ENCODE data around the gene PACSIN2. TPM values are rescaled to one million over a fixed set of nuclear protein-coding genes. Genes with fewer than 3 reads are reported as not detected.

The PACSIN2 gene, protein sequence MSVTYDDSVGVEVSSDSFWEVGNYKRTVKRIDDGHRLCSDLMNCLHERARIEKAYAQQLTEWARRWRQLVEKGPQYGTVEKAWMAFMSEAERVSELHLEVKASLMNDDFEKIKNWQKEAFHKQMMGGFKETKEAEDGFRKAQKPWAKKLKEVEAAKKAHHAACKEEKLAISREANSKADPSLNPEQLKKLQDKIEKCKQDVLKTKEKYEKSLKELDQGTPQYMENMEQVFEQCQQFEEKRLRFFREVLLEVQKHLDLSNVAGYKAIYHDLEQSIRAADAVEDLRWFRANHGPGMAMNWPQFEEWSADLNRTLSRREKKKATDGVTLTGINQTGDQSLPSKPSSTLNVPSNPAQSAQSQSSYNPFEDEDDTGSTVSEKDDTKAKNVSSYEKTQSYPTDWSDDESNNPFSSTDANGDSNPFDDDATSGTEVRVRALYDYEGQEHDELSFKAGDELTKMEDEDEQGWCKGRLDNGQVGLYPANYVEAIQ
- total RNA-seq: 24.9 and 29.5 TPM in 2 replicates

DNA sequence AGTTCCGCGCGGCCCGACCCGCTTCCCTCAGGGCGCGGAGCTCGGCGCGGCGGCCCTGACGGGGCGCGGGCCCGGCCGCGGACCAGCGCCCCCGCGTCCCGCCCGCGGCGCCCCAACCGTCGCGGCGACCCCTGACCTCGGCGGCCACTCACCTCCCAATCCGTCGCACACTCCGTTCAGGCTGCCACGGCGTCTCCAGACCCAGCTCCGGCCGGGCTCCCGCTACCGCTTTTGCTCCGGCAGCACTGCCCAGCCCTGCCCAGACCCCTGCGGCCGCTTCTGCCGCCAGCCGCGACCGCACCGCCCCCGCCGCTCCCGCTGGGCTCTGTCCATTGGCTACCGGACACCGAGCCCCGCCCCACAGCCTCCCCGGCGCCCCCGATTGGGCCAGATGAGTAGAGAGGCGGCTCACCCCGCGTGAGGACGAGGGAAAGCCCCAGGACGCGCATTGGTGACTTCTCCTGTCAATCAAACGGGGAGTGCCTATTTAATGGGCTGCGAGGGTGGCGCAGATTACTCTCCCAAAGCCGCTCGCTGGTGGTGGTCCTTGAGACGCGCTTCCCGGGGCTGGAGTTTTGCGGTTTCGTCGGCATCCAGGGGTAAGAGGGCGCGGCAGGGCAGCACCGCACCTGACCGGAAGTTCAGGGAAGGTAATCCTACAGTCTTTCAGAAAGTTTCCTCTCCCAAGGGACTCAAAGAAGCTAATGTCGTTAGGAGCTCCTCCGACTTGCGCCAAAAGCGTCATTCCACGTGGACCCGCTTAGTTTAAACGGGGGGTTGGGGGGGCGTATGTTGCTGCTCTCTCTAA is at the start of gene PACSIN2:
Gene PACSIN2 (minus strand): TSS at position 281 of the 808 bp plus-strand sequence. CDS start 103,069 bp downstream, outside the sequence.

DNA sequence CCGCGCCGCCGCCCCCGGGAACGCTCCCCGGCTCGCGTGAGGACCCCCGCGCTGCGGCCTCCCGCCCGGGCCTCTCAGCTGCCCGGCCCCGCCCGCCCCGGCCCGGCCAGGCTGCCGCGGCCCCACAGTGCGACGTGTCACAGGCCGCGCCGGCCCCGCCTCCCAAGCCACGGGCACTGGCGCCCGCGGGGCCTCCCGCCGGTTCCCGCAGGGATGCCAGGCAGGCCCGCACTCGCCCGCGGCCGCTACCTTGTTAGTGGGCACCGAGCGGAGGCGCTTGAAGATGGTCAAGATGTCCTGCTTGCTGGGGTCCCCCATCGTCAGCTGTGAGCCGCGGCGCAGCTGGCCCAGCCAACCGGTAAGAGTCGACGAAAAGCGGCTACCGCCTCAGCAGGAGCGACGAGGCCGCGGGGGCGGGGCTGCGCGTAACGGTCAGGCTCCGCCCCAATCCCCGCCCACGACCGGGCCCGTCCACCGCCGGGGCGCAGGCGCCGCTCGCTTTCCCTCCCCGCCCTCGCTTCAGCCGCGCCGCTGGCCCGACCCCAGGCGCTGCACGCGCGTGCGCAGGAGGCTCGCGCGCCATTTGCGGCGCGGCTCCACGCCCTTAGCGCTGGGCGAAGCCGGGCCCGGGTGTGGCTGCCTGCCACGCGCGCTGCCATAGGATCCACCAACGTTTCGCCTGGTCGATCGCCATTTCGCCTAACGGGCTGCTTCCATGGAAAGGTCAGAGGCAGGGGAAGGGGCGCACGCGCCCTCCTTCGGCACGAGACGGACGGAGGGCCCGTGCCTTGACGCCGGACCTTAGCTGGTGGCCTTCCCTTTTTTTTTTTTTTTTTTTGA is 157.9 kb downstream of the PACSIN2 start, which contains the start of gene ARFGAP3:
Gene ARFGAP3 (minus strand): TSS at position 409 of the 840 bp plus-strand sequence. CDS start 91 bp downstream, at position 318.

Other genes with a start within 250 kb of the PACSIN2 start
- 30.8 and 47.6 TPM in 2 replicates for gene ARFGAP3, start 157.9 kb downstream of the PACSIN2 start, total RNA-seq
- gene TTLL1, start 74.2 kb upstream of the PACSIN2 start, total RNA-seq: 9.8 and 15.8 TPM in 2 replicates
- gene BIK, start 95.6 kb upstream of the PACSIN2 start, total RNA-seq: not detected in 2 replicates
- gene MCAT, start 128.2 kb upstream of the PACSIN2 start, total RNA-seq: 15.4 and 19.2 TPM in 2 replicates
- gene TSPO, start 136.4 kb upstream of the PACSIN2 start, total RNA-seq: 516 and 709 TPM in 2 replicates
- gene TTLL12, start 172.0 kb upstream of the PACSIN2 start, total RNA-seq: 35.6 and 39.8 TPM in 2 replicates